ENCODE results near the gene INVS. TPM values are rescaled to one million over a fixed set of nuclear protein-coding genes. Genes with fewer than 3 reads are reported as not detected.

The INVS gene
- total RNA-seq, 1 donor from 2014 or later: 20.5 TPM

DNA sequence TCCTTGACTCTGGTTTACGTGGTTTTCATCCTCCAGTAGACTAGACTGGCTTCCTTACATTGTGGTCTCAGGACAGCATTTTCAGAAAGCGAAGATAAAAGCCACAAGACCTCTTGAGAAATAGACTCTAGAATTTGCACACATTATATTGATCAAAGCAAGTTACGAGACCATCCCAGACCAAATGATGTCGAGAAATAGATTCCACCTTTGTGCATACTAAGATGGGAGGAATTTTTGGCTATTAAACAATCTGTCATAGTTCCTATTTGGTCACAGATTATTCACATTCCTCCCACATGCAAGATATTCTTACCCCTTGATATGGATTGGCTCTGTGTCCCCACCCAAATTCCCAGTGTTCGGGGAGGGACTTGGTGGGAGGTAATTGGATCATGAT, 188.1 kb downstream of the INVS start:
- Histone ChIP-seq H3K27me3 (ENCODE audit: control insufficient read depth, insufficient read depth, low read length) (no peaks in the 10 kb centered on the region), H3K36me3 (ENCODE audit: control insufficient read depth, insufficient read depth, low read length) (peaks cover 3% of the 10 kb centered on the region), H3K4me3 (ENCODE audit: low read depth, low read length) (no peak overlapping the region)
- FAIRE-seq (no peak), DNase-seq (ENCODE audit: low read depth) (no peak)
- TF ChIP-seq, protein P1, sequence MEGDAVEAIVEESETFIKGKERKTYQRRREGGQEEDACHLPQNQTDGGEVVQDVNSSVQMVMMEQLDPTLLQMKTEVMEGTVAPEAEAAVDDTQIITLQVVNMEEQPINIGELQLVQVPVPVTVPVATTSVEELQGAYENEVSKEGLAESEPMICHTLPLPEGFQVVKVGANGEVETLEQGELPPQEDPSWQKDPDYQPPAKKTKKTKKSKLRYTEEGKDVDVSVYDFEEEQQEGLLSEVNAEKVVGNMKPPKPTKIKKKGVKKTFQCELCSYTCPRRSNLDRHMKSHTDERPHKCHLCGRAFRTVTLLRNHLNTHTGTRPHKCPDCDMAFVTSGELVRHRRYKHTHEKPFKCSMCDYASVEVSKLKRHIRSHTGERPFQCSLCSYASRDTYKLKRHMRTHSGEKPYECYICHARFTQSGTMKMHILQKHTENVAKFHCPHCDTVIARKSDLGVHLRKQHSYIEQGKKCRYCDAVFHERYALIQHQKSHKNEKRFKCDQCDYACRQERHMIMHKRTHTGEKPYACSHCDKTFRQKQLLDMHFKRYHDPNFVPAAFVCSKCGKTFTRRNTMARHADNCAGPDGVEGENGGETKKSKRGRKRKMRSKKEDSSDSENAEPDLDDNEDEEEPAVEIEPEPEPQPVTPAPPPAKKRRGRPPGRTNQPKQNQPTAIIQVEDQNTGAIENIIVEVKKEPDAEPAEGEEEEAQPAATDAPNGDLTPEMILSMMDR (IDR thresholded peaks at IDR 0.05; ENCODE audit: insufficient read depth, low read length, severe bottlenecking): no peak

DNA sequence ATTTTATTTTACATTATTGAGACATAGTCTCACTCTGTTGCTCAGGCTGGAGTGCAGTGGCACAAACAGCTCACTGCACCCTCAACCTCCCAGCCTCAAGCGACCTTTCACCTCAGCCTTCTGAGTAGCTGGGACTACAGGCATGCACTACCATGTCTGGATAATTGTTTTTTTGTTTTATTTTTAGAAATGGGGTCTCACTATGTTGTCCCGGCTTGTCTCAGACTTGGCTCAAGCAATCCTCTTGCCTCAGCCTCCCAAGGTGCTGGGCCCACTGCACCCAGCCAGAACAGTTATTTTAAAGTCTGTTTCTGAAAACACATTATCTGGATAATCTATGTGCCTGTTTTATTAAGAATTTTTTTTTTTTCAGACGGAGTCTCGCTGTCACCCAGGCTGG, 191.7 kb downstream of the INVS start:
- H3K27me3 ChIP-seq (ENCODE audit: control insufficient read depth, insufficient read depth, low read length): no peaks in the 10 kb centered on the region
- FAIRE-seq (no peak), DNase-seq (ENCODE audit: low read depth) (no peak)
- no peaks in the 10 kb centered on the region for H3K36me3 ChIP-seq (ENCODE audit: control insufficient read depth, insufficient read depth, low read length)
- no peak overlapping the region for H3K4me3 ChIP-seq (ENCODE audit: low read depth, low read length)
- TF ChIP-seq, protein P1 (IDR thresholded peaks at IDR 0.05; ENCODE audit: insufficient read depth, low read length, severe bottlenecking): no peak

DNA sequence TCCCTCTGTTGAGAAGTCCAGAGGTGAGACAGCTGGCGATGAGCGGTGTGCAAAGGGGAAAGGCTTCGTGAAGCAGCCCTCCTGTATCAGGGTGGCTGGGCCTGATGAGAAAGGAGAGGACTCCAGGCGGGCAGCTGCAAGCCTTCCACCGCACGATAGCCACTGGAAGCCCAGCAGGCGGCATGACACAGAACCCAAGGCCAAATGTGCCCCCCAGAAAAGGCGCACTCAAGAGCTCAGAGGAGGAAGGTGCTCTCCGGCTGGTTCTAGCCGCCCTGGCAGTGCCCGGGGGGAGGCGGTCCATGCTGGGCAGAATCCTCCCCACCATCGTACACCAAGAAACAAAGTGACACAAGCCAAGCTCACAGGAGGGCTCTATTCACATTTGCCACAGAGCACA, 193.4 kb downstream of the INVS start:
- FAIRE-seq: no peak
- no peaks in the 10 kb centered on the region for H3K36me3 ChIP-seq (ENCODE audit: control insufficient read depth, insufficient read depth, low read length)

DNA sequence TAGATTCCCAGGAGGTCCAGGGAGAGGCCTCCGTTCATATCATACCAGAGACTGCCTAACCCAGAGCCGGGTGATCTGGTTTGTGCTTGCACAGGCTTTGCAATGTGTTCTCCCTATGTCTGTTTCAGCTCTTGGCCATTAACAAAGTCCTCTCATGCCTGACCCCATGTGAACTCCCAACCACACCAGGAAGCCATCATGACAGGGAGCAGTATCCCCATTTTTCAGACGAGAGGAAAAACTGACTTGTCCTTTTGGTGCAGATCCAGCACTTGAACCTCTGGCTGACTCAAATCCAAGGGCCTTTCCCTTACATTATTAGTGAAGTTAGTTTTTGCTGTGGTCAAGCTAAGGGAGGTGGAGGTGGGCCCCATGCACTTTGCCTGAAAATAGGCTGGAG, 195.3 kb downstream of the INVS start:
- no peak for FAIRE-seq
- no peak for DNase-seq (ENCODE audit: low read depth)
- Histone ChIP-seq H3K4me3 (ENCODE audit: low read depth, low read length) (no peak overlapping the region), H3K36me3 (ENCODE audit: control insufficient read depth, insufficient read depth, low read length) (peaks cover 2% of the 10 kb centered on the region), H3K27me3 (ENCODE audit: control insufficient read depth, insufficient read depth, low read length) (no peaks in the 10 kb centered on the region)
- TF ChIP-seq, protein P1 (IDR thresholded peaks at IDR 0.05; ENCODE audit: insufficient read depth, low read length, severe bottlenecking): no peak

More for the DNA sequence above, 193.4 kb downstream of the INVS start:
- Histone ChIP-seq H3K27me3 (ENCODE audit: control insufficient read depth, insufficient read depth, low read length) (no peaks in the 10 kb centered on the region), H3K4me3 (ENCODE audit: low read depth, low read length) (no peak overlapping the region)
- no peak for DNase-seq (ENCODE audit: low read depth)
- TF ChIP-seq, protein P1 (IDR thresholded peaks at IDR 0.05; ENCODE audit: insufficient read depth, low read length, severe bottlenecking): no peak

DNA sequence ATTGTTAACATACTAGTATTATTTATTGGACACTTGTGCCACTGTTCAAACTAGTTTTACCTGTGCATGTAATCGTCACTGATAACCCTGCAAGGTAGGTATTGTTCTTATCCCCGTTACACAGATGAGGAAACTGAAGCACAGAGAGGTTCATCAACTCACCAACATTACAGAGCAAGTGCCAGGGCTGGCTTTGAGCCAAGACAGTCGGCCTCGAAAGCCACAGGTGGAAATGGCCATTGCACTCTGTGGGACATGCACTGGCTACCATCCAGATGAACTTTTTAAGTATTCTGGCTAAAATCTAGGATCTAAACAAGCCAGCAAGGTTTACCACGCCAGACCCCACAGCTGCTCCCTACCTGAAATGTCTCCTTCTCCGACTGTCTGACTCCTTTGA, 195.8 kb downstream of the INVS start:
- Histone ChIP-seq H3K27me3 (ENCODE audit: control insufficient read depth, insufficient read depth, low read length) (no peaks in the 10 kb centered on the region), H3K4me3 (ENCODE audit: low read depth, low read length) (no peak overlapping the region), H3K36me3 (ENCODE audit: control insufficient read depth, insufficient read depth, low read length) (peaks cover 2% of the 10 kb centered on the region)
- TF ChIP-seq, protein P1 (IDR thresholded peaks at IDR 0.05; ENCODE audit: insufficient read depth, low read length, severe bottlenecking): no peak
- no peak for DNase-seq (ENCODE audit: low read depth)
- FAIRE-seq: no peak

DNA sequence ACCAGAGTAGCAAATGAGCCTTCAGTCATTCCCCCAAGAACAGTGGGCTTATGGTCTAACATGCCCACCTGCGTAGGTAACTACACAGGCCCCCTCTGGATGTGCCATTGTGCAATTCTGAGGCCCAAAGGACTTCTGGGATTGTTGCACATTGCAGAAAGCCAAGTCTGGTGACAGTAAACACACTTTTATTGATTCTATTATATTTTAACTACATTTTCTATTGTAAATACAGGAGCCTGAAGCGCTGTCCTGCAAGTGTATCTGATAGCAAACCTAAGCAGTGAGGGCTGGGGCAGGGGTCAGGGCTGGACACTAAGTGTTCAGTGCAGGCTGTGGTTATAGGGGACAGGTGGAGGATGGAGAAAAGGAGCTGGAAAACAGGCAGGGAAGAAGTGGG, 196.2 kb downstream of the INVS start:
- no peak for DNase-seq (ENCODE audit: low read depth)
- TF ChIP-seq, protein P1 (IDR thresholded peaks at IDR 0.05; ENCODE audit: insufficient read depth, low read length, severe bottlenecking): no peak
- H3K4me3 ChIP-seq (ENCODE audit: low read depth, low read length): no peak overlapping the region
- no peak for FAIRE-seq
- peaks cover 2% of the 10 kb centered on the region for H3K36me3 ChIP-seq (ENCODE audit: control insufficient read depth, insufficient read depth, low read length)
- no peaks in the 10 kb centered on the region for H3K27me3 ChIP-seq (ENCODE audit: control insufficient read depth, insufficient read depth, low read length)

Measured in bronchial epithelial cell (primary cell).